ENCODE measurements around the gene SIRPA. TPM values are rescaled to one million over a fixed set of nuclear protein-coding genes. Genes with fewer than 3 reads are reported as not detected.

SIRPA gene
- polyA plus RNA-seq, 1 donor from 2014 or later: 8.0 TPM

GRCh38 chr20:1905693-1906092 lies 10.5 kb downstream of the SIRPA start:
- no peaks in the 10 kb centered on the region for H3K36me3 ChIP-seq (ENCODE audit: insufficient read depth, low read length)
- H3K4me2 ChIP-seq (ENCODE audit: low read length): no peak overlapping the region
- H3K27ac ChIP-seq (ENCODE audit: low read length): peak overlapping the region; percentile 62
- H3K9me3 ChIP-seq (ENCODE audit: low read length): no peaks in the 10 kb centered on the region
- peak overlapping the region; percentile 36 for H3K9ac ChIP-seq (ENCODE audit: low read length)
- TF ChIP-seq RAD21 (conservative IDR thresholded peaks at IDR 0.05) (no peak), REST (IDR thresholded peaks at IDR 0.05; ENCODE audit: borderline replicate concordance) (no peak), POLR2AphosphoS5 (IDR thresholded peaks at IDR 0.05) (no peak), EZH2 (IDR thresholded peaks at IDR 0.05; ENCODE audit: borderline replicate concordance, insufficient read depth, low read length, poor library complexity, severe bottlenecking) (no peak), TAF1 (IDR thresholded peaks at IDR 0.05; ENCODE audit: low read depth) (no peak), MXI1 (conservative IDR thresholded peaks at IDR 0.05; ENCODE audit: poor library complexity, severe bottlenecking) (no peak), SMC3 (conservative IDR thresholded peaks at IDR 0.05; ENCODE audit: poor library complexity) (no peak), EP300 (conservative IDR thresholded peaks at IDR 0.05; ENCODE audit: poor library complexity, severe bottlenecking) (no peak)
- TF ChIP-seq, protein P1, sequence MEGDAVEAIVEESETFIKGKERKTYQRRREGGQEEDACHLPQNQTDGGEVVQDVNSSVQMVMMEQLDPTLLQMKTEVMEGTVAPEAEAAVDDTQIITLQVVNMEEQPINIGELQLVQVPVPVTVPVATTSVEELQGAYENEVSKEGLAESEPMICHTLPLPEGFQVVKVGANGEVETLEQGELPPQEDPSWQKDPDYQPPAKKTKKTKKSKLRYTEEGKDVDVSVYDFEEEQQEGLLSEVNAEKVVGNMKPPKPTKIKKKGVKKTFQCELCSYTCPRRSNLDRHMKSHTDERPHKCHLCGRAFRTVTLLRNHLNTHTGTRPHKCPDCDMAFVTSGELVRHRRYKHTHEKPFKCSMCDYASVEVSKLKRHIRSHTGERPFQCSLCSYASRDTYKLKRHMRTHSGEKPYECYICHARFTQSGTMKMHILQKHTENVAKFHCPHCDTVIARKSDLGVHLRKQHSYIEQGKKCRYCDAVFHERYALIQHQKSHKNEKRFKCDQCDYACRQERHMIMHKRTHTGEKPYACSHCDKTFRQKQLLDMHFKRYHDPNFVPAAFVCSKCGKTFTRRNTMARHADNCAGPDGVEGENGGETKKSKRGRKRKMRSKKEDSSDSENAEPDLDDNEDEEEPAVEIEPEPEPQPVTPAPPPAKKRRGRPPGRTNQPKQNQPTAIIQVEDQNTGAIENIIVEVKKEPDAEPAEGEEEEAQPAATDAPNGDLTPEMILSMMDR (IDR thresholded peaks at IDR 0.05; ENCODE audit: poor library complexity, severe bottlenecking): no peak
- H3K9me2 ChIP-seq (ENCODE audit: insufficient read depth, low read length): no peaks in the 10 kb centered on the region
- peak overlapping the region; percentile 28 for H3K4me3 ChIP-seq (ENCODE audit: low read length)
- no peaks in the 10 kb centered on the region for H3K79me2 ChIP-seq (replicated peaks; ENCODE audit: insufficient read depth, low read length)
- no peak overlapping the region for H2AFZ ChIP-seq (ENCODE audit: low read depth, low read length)
- H4K20me1 ChIP-seq (ENCODE audit: insufficient read depth): no peaks in the 10 kb centered on the region
- H3K27me3 ChIP-seq (ENCODE audit: insufficient read depth, low read depth, low read length): no peaks in the 10 kb centered on the region
- no peaks in the 10 kb centered on the region for H3F3A ChIP-seq (ENCODE audit: insufficient read depth, low read length, poor library complexity, severe bottlenecking)

DNA sequence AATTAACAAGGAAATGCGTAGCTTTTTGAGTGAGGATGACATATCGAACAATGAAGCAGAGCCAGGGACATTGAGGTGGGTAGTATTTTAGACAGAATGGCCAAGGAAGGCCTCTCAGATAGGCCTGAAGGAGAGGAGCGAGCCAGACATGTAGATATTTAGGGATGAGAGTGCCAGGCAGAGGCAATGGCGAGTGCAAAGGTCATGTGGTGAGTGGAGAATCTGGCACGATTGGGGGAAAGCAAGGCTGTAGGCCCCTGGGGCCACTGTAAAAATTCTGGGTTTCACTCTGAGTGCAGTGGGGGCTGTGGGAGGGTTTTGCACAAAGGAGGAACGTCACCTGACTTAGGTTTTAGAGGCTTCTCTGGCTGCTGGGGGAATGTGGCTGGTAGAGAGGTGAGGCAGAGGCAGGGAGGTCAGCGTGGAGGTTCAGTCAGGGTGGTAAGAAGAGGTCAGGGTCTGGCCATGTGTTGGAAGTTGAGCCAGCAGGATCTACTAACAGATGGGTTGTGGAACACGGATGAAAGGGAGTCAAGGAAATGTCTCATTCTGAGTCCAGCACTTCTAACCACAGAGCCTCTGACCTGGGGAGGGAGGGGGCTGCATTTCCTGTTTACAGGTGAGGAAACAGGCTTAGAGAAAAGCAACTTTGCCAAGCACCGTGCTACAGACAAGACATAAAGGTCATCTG lies 11.3 kb downstream of the SIRPA start:
- Histone ChIP-seq H2AFZ (ENCODE audit: low read depth, low read length) (no peak overlapping the region), H3K27me3 (ENCODE audit: insufficient read depth, low read depth, low read length) (no peaks in the 10 kb centered on the region), H3K36me3 (ENCODE audit: insufficient read depth, low read length) (no peaks in the 10 kb centered on the region), H3K9ac (ENCODE audit: low read length) (no peak overlapping the region), H3K9me2 (ENCODE audit: insufficient read depth, low read length) (no peaks in the 10 kb centered on the region), H3K9me3 (ENCODE audit: low read length) (no peaks in the 10 kb centered on the region), H3K4me2 (ENCODE audit: low read length) (no peak overlapping the region), H3F3A (ENCODE audit: insufficient read depth, low read length, poor library complexity, severe bottlenecking) (no peaks in the 10 kb centered on the region), H3K27ac (ENCODE audit: low read length) (no peak overlapping the region), H3K79me2 (replicated peaks; ENCODE audit: insufficient read depth, low read length) (no peaks in the 10 kb centered on the region), H4K20me1 (ENCODE audit: insufficient read depth) (no peaks in the 10 kb centered on the region), H3K4me3 (ENCODE audit: low read length) (no peak overlapping the region)
- TF ChIP-seq SMC3 (conservative IDR thresholded peaks at IDR 0.05; ENCODE audit: poor library complexity): no peak

All from neural cell (in vitro differentiated cells).